GM18508 (cell line): ENCODE data around the gene CASD1.

Source experiments
- ATAC-seq: cut with Tn5 transposase; IDR thresholded peaks from one replicate; pipeline ENCODE4 v1.9.1; 2021; ENCODE audit warnings: moderate number of reproducible peaks; ENCODE audit not compliant: insufficient read depth, unreplicated experiment

Gene CASD1

GRCh38 chr7:94578614-94579013 is 69.0 kb downstream of the CASD1 start:
- no peak for ATAC-seq

- ATAC-seq = no peak
Measured at GRCh38 chr7:94579470-94579869, 69.9 kb downstream of the CASD1 start.

- ATAC-seq = no peak
Measured at GRCh38 chr7:94580601-94581000, 71.0 kb downstream of the CASD1 start.

GRCh38 chr7:94584113-94584512 is 74.5 kb downstream of the CASD1 start:
- ATAC-seq = no peak

- no peak for ATAC-seq
Measured at GRCh38 chr7:94588075-94588474, 78.5 kb downstream of the CASD1 start.

- no peak for ATAC-seq
Measured at GRCh38 chr7:94590526-94591162, 81.0 kb downstream of the CASD1 start.

- ATAC-seq = no peak
Measured at GRCh38 chr7:94591176-94591575, 81.6 kb downstream of the CASD1 start.

GRCh38 chr7:94594882-94595281 is 85.3 kb downstream of the CASD1 start:
- ATAC-seq = no peak

- no peak for ATAC-seq
Measured at GRCh38 chr7:94595717-94596116, 86.1 kb downstream of the CASD1 start.

GRCh38 chr7:94600267-94600666 is 90.7 kb downstream of the CASD1 start:
- no peak for ATAC-seq

- no peak for ATAC-seq
Measured at GRCh38 chr7:94602181-94602580, 92.6 kb downstream of the CASD1 start.

GRCh38 chr7:94605031-94605430 is 95.4 kb downstream of the CASD1 start:
- ATAC-seq = peak; percentile 52
